ENCODE results near the gene RAX2.

DNA sequence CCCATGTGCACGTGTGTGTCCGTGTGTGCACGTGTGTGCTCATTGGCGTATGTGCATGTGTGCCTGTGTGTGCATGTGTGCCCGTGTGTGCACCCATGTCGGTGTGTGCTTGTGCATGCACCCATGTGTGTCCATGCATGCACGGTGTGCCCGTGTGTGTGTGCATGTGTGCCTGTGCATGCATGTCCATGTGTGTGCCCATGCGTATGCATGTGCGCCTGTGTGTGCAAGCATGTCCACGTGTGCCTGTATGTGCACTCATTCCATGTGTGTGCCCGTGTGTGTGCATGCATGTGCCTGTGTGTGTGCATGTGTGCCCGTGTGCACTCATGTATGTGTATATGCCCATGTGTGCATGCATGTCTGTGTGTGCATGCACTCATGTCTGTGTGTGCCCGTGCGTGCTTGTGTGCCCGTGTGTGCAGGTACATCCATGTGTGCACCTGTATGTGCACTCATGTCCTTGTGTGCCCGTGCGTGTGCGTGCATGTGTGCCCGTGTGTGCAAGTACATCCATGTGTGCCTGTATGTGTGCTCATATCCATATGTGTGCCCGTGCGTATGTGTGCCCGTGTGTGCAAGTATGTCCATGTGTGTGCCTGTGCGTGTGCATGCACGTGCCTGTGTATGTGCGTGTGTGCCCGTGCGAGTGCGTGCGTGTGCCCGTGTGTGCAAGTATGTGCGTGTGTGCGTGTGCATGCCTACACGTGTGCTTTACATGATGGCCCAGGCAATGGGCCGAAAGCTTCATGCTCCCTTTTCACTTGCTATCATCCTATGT, 35.7 kb upstream of the RAX2 start:
- TF ChIP-seq CTCF (IDR thresholded peaks at IDR 0.05) (no peak), POLR2A (IDR thresholded peaks at IDR 0.05; ENCODE audit: low read depth) (no peak)
